Activated CD8-positive, alpha-beta T cell treated with anti-CD3 and anti-CD28 coated beads, Interleukin-2, amount 10 ng/mL, durations not matched to agents 7 days and 5 days (primary cell): ENCODE data around the gene TMEM72. TPM values are rescaled to one million over a fixed set of nuclear protein-coding genes. Genes with fewer than 3 reads are reported as not detected.

ENCODE experiments used
- total RNA-seq, 2 experiments: library from RNA; stranded (reverse); gene quantifications; one replicate each; pipeline ENCODE4 v1.2.3, GENCODE V29; 2021

TMEM72 gene
- total RNA-seq, 2 experiments from 2014 or later: not detected

Other genes with a start within 250 kb of the TMEM72 start
- gene RASSF4, start 48.5 kb downstream of the TMEM72 start, total RNA-seq: 1 to 10 TPM in 1 of 2 experiments, under 1 TPM in 1; 0.76 to 1.6 TPM
- gene DEPP1, start 67.5 kb downstream of the TMEM72 start, total RNA-seq: not detected
- gene ZNF22, start 89.6 kb downstream of the TMEM72 start, total RNA-seq: 10 to 100 TPM; 44.6 to 45.2 TPM